Uterus (tissue), 4 donors: ENCODE results near the gene ANKRD52. TPM values are rescaled to one million over a fixed set of nuclear protein-coding genes. Genes with fewer than 3 reads are reported as not detected.

Experiments used
- DNase-seq, 2 donors: peaks; one replicate each; pipeline ENCODE4 v3.0.0-alpha.2; 2019 to 2020
- H3K27ac ChIP-seq, 2 donors: fragments of 200-600 bp; sonication (generic); 1 replicate in 1 of 2; 2 replicates in 1 of 2; pipeline ENCODE4 v1.5.1; 2016 to 2018
- H3K27me3 ChIP-seq, 2 donors: fragments of 200-600 bp; sonication (generic); one replicate each; pipeline ENCODE4 v1.5.1; 2018 to 2019; ENCODE audit warnings: control low read depth in 1 of 2
- H3K36me3 ChIP-seq, 2 donors: fragments of 200-600 bp; sonication (generic); one replicate each; pipeline ENCODE4 v1.5.1; 2019; ENCODE audit warnings: control low read depth in 1 of 2
- H3K4me1 ChIP-seq, 2 donors: fragments of 200-600 bp; sonication (generic); one replicate each; pipeline ENCODE4 v1.5.1; 2018 to 2019; ENCODE audit warnings: control low read depth in 1 of 2
- H3K4me3 ChIP-seq, 2 donors: fragments of 200-600 bp; sonication (generic); 1 replicate in 1 of 2; 2 replicates in 1 of 2; pipeline ENCODE4 v1.5.1; 2018 to 2019; ENCODE audit warnings: mild to moderate bottlenecking in 1 of 2
- H3K9me3 ChIP-seq, 2 donors: fragments of 200-600 bp; sonication (generic); one replicate each; pipeline ENCODE4 v1.5.1; 2019; ENCODE audit warnings: control low read depth in 1 of 2
- CTCF ChIP-seq, 4 experiments: fragments of 200-600 bp in 2 of 4; fragments of 450-650 bp in 2 of 4; sonication (generic) in 2 of 4; IDR thresholded peaks; one replicate each; pipeline ENCODE4 v1.5.1; 2016 to 2019; ENCODE audit warnings: antibody characterized with exemption in 4 of 4, mild to moderate bottlenecking in 2 of 4, moderate library complexity in 1 of 4
- POLR2A ChIP-seq, 2 donors: fragments of 450-650 bp; IDR thresholded peaks; one replicate each; pipeline ENCODE4 v1.6.1; 2016; ENCODE audit warnings: antibody characterized with exemption in 2 of 2, mild to moderate bottlenecking in 1 of 2, moderate library complexity in 1 of 2
- intact Hi-C: fragments of 100-400 bp; cut with DNase I; formaldehyde crosslinking; loops from one replicate; pipeline ENCODE4 v1.15.1; 2023; ENCODE audit warnings: low total_unique reads
- total RNA-seq, 4 donors: library from RNA; depleted of rRNA in 3 of 4; stranded (reverse); fragments of >200 nt in 3 of 4; gene quantifications; one replicate each; pipeline versions ENCODE4 v1.1.0 to v1.2.4, GENCODE V29; 2014 to 2023
- donor health status: DM: yes; HTN: yes; CAD: no.

ANKRD52 gene
- total RNA-seq, 4 donors from 2014 or later, result 0.88 to 35.4 (median 15.5) TPM

- no peak for TF ChIP-seq POLR2A (IDR thresholded peaks at IDR 0.05)
- no peak for TF ChIP-seq CTCF (IDR thresholded peaks at IDR 0.05)
- Histone ChIP-seq H3K36me3 (no peaks in the 10 kb centered on the region), H3K27me3 (no peaks in the 10 kb centered on the region), H3K4me1 (no peaks in the 10 kb centered on the region), H3K9me3 (no peaks in the 10 kb centered on the region), H3K27ac (no peak overlapping the region), H3K4me3 (no peak overlapping the region)
- intact Hi-C loops, result no loop called here
- DNase-seq, result no peak
Observed at GRCh38 chr12:56241424-56242303, 16.5 kb downstream of the ANKRD52 start.

DNA sequence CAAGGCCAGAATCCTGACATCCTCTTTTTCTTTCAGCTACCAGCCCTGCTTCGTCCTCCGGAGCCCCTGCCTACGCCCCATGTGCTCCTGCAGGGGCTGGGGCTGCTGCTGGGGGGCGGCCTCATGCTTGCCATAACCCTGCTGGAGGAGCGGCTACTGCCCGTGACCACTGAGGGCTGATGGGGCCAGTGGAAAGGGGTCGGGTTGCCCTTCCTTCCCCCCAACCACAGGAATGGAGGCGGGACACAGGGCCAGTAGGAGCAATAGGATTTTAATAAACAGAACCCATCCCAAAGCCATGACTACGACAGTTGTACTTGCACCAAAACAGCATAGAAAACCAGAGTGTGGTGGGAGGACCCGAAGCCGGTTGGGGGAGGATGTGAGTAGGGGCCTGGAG, 20.6 kb downstream of the ANKRD52 start:
- Histone ChIP-seq H3K36me3 (no peaks in the 10 kb centered on the region), H3K4me1 (no peaks in the 10 kb centered on the region), H3K4me3 (no peak overlapping the region), H3K27me3 (no peaks in the 10 kb centered on the region), H3K9me3 (no peaks in the 10 kb centered on the region), H3K27ac (no peak overlapping the region)
- DNase-seq, result no peak
- no peak for TF ChIP-seq CTCF (IDR thresholded peaks at IDR 0.05)
- intact Hi-C loops, result no loop called here

DNA sequence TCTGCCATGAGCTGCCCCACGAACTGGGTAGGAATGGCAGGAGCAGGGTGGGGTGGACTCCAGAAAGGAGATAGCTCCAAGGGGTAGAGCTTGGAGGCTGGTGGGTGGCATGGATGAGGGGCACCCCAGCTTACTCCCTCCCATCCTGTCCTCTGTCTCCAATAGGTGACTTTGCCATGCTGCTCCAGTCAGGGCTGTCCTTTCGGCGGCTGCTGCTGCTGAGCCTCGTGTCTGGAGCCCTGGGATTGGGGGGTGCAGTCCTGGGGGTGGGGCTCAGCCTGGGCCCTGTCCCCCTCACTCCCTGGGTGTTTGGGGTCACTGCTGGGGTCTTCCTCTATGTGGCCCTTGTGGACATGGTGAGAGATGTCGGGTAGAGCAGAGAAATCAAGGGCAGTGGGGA, 21.2 kb downstream of the ANKRD52 start:
- Histone ChIP-seq H3K4me3 (no peak overlapping the region), H3K4me1 (no peaks in the 10 kb centered on the region), H3K36me3 (no peaks in the 10 kb centered on the region), H3K9me3 (no peaks in the 10 kb centered on the region), H3K27ac (no peak overlapping the region), H3K27me3 (no peaks in the 10 kb centered on the region)
- no peak for DNase-seq
- intact Hi-C loops, result no loop called here
- no peak for TF ChIP-seq POLR2A (IDR thresholded peaks at IDR 0.05)
- TF ChIP-seq CTCF (IDR thresholded peaks at IDR 0.05), result no peak

GRCh38 chr12:56236091-56236490, 22.1 kb downstream of the ANKRD52 start:
- Histone ChIP-seq H3K9me3 (no peaks in the 10 kb centered on the region), H3K27ac (no peak overlapping the region), H3K27me3 (no peaks in the 10 kb centered on the region), H3K4me3 (no peak overlapping the region), H3K36me3 (no peaks in the 10 kb centered on the region), H3K4me1 (no peaks in the 10 kb centered on the region)
- no peak for DNase-seq
- intact Hi-C loops, result no loop called here
- no peak for TF ChIP-seq CTCF (IDR thresholded peaks at IDR 0.05)

- H3K27ac ChIP-seq, result no peak overlapping the region
- no peak for DNase-seq
- no peak overlapping the region for H3K4me3 ChIP-seq
- TF ChIP-seq CTCF (IDR thresholded peaks at IDR 0.05) (no peak), POLR2A (IDR thresholded peaks at IDR 0.05) (no peak)
- intact Hi-C loops, result no loop called here
- H3K4me1 ChIP-seq, result no peaks in the 10 kb centered on the region
- H3K36me3 ChIP-seq, result no peaks in the 10 kb centered on the region
- H3K9me3 ChIP-seq, result no peaks in the 10 kb centered on the region
- H3K27me3 ChIP-seq, result no peaks in the 10 kb centered on the region
Observed at GRCh38 chr12:56234746-56235436, 23.3 kb downstream of the ANKRD52 start.
